KBM-7 (cell line): Measurements from ENCODE around the gene CYB5D1.

Source experiments
- DNase-seq: peaks from one replicate; pipeline ENCODE4 v3.0.0-alpha.2; 2015
- in situ Hi-C: fragments of 300-500 bp; cut with MboI; formaldehyde crosslinking; loops from 2 replicates; pipeline ENCODE4 v1.14.3; 2020; ENCODE audit warnings: low sequenced_read_pairs, low pct_unique_long_range_greater_than_20kb, mixed read lengths

CYB5D1 gene

GRCh38 chr17:7897090-7897489 lies 39.3 kb downstream of the CYB5D1 start:
- in situ Hi-C loops, result no loop called here
- DNase-seq, result no peak

- in situ Hi-C loops, result no loop called here
- DNase-seq, result peak; percentile 73
Measured at GRCh38 chr17:7897773-7898172, 40.0 kb downstream of the CYB5D1 start.

GRCh38 chr17:7903154-7904103 lies 45.6 kb downstream of the CYB5D1 start:
- in situ Hi-C loops, result no loop called here
- no peak for DNase-seq

- in situ Hi-C loops, result no loop called here
- no peak for DNase-seq
Measured at GRCh38 chr17:7909089-7909488, 51.3 kb downstream of the CYB5D1 start.

GRCh38 chr17:7910281-7910680 lies 52.5 kb downstream of the CYB5D1 start:
- in situ Hi-C loops, result no loop called here
- no peak for DNase-seq

GRCh38 chr17:7910711-7911110 lies 52.9 kb downstream of the CYB5D1 start:
- in situ Hi-C loops, result no loop called here

GRCh38 chr17:7911116-7911515 lies 53.3 kb downstream of the CYB5D1 start:
- in situ Hi-C loops, result no loop called here
- DNase-seq, result no peak

More at GRCh38 chr17:7910711-7911110, 52.9 kb downstream of the CYB5D1 start:
- DNase-seq, result no peak
